ENCODE data around the gene NOXA1. TPM values are rescaled to one million over a fixed set of nuclear protein-coding genes. Genes with fewer than 3 reads are reported as not detected.
A peak's percentile ranks its signal among the peaks of the same experiment; 100 is the strongest.

Gene NOXA1
- total RNA-seq, 2 donors from 2014 or later: 0.94 to 3.4 TPM

DNA sequence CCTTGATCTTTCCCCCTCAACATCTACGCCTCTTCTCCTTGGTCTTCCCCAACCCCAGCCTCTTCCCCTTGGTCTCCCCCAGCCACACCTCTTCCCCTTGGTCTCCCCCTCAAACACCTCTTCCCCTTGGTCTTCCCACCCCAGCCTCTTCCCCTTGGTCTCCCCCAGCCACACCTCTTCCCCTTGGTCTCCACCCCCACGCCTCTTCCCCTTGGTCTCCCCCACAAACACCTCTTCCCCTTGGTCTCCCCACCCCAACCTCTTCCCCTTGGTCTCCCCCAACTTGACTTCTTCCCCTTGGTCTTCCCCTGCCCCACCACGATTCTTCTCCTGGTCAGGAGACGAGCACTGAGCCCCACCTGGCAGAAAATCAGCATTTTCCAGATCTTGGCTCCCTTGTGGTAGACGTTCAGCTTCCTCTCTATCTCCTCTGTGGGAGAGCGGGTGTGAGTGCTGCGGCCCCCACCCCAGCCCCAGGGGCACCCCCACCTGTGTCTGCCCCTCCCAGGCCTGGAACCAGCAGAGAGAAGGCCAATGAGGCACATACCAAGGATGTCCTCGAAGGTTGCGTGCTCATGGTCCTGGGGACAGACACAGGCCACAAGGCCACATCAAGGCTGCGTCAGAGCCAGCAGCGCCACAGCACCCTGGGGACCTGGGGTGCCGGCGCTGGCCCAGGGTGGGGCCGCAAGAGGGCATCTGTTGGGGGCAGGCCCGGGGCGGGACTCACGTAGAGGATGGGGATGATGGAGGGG, 29.0 kb downstream of the NOXA1 start:
- H3K9me3 ChIP-seq: no peaks in the 10 kb centered on the region
- H3K27me3 ChIP-seq: no peaks in the 10 kb centered on the region
- H3K36me3 ChIP-seq: peaks cover 10% of the 10 kb centered on the region
- H3K4me1 ChIP-seq: peaks cover 0 to 20% of the 10 kb centered on the region in 2 donors
- DNase-seq (ENCODE audit: low spot score): no peak
- H3K4me3 ChIP-seq: no peak overlapping the region
- H3K27ac ChIP-seq: no peak overlapping the region
- TF ChIP-seq CTCF (IDR thresholded peaks at IDR 0.05): no peak

DNA sequence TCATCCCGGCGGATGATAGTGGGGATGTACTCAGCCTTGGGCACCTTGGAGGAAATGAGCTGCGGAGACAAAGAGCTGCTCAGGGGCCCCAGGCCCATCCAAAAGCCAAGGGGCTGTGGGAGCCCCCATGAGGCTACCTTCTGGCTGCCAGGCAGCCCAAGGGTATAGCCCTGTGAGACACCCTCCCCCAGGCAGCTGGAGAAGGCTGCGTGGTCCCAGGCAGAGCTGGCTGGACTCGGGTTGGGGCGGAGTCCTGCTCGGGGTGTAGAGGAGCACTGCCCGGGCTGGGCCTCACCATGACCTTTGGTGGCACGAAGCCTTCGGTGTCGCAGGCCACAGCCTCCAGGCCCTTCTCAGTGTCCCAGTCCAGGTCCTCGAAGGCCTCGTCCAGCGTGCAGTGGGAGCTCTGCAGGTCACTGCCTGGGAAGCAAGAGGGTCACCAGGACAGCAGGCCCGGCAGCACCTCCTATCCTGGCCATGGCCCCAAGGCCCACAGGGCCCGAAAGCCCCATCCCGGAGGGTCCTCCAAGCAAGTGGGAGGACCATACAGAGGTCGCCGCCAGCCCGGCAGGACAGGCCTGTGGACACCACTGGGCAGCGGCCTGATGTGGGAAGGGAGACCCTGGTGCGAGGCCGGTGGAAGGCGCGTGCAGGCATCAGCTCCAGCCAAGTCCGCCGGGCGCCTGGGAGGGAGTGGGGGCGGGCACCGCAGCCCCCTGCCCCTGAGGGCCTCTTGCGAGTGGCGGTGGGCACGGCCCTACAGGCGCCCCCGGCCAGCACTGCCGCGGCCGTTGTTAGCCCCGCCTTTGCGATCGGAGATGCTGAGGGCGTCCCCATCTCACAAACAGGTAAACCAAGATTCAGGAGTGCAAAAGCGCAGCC, 29.8 kb downstream of the NOXA1 start:
- peaks cover 0 to 23% of the 10 kb centered on the region in 2 donors for H3K4me1 ChIP-seq
- no peak for DNase-seq (ENCODE audit: low spot score)
- peaks cover 10% of the 10 kb centered on the region for H3K36me3 ChIP-seq
- no peak overlapping the region for H3K27ac ChIP-seq
- TF ChIP-seq CTCF (IDR thresholded peaks at IDR 0.05): no peak
- no peaks in the 10 kb centered on the region for H3K9me3 ChIP-seq
- H3K4me3 ChIP-seq: peak overlapping the region in 1 of 2 donors; percentile 49
- no peaks in the 10 kb centered on the region for H3K27me3 ChIP-seq

GRCh38 chr9:137453643-137454081, 30.5 kb downstream of the NOXA1 start:
- Histone ChIP-seq H3K4me3 (peak overlapping the region; percentile 5 to 49), H3K4me1 (peaks cover 0 to 30% of the 10 kb centered on the region in 2 donors), H3K27ac (no peak overlapping the region), H3K9me3 (no peaks in the 10 kb centered on the region), H3K36me3 (peaks cover 10% of the 10 kb centered on the region), H3K27me3 (no peaks in the 10 kb centered on the region)
- DNase-seq (ENCODE audit: low spot score): no peak
- no peak for TF ChIP-seq CTCF (IDR thresholded peaks at IDR 0.05)

DNA sequence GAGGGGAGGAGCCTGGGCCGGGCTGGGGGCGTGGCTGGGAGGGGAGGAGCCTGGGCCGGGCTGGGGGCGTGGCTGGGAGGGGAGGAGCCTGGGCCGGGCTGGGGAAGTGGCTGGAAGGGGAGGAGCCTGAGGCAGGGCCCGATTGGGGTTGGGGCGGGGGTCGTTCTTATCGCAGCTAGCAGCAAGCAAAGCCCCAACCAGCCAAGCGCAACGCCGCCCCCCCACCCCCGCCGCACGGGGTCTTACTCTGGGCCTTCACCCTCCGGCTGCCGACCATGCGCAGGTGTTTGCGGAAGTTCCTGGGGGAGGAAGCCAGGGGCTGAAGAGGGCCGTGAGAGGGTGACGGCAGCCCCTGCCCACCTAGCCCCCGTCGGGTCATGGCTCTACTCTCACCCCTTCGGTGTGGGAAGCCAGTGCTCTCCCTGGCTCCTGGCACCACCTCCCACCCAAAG, 31.0 kb downstream of the NOXA1 start:
- no peak for TF ChIP-seq CTCF (IDR thresholded peaks at IDR 0.05)
- Histone ChIP-seq H3K36me3 (peaks cover 9% of the 10 kb centered on the region), H3K27ac (peak overlapping the region; percentile 48 to 56), H3K9me3 (no peaks in the 10 kb centered on the region), H3K27me3 (no peaks in the 10 kb centered on the region), H3K4me3 (peak overlapping the region; percentile 32 to 49), H3K4me1 (peaks cover 0 to 32% of the 10 kb centered on the region in 2 donors)
- no peak for DNase-seq (ENCODE audit: low spot score)

- H3K4me1 ChIP-seq: peaks cover 0 to 37% of the 10 kb centered on the region in 2 donors
- H3K27ac ChIP-seq: peak overlapping the region; percentile 48 to 56
- peak overlapping the region; percentile 32 to 49 for H3K4me3 ChIP-seq
Observed at GRCh38 chr9:137454597-137455358, 31.6 kb downstream of the NOXA1 start.

More at GRCh38 chr9:137454597-137455358, 31.6 kb downstream of the NOXA1 start:
- no peaks in the 10 kb centered on the region for H3K27me3 ChIP-seq
- TF ChIP-seq CTCF (IDR thresholded peaks at IDR 0.05): no peak
- no peaks in the 10 kb centered on the region for H3K9me3 ChIP-seq
- no peak for DNase-seq (ENCODE audit: low spot score)
- H3K36me3 ChIP-seq: peaks cover 5% of the 10 kb centered on the region
